ENCODE measurements around the gene MRPL34.

The MRPL34 gene

GRCh38 chr19:17348700-17349099, 43.0 kb downstream of the MRPL34 start:
- no peaks in the 10 kb centered on the region for H3K36me3 ChIP-seq (ENCODE audit: control insufficient read depth, insufficient read depth, low read length)
- peaks cover 4% of the 10 kb centered on the region; the same call in 1 of the 2 replicates for H3K4me1 ChIP-seq (ENCODE audit: control insufficient read depth, insufficient read depth, low read length)
- peak overlapping the region; percentile 84 for H3K27ac ChIP-seq (ENCODE audit: low read depth, low read length)
- H3K9me3 ChIP-seq (ENCODE audit: control insufficient read depth, insufficient read depth, low read length) = no peaks in the 10 kb centered on the region
- peak overlapping the region; percentile 50; the same call in 1 of the 2 replicates for H3K9ac ChIP-seq (ENCODE audit: low read depth, low read length)
- peak overlapping the region; percentile 36; the same call in 1 of the 2 replicates for H3K4me3 ChIP-seq (ENCODE audit: low read depth, low read length)
- H3K27me3 ChIP-seq (ENCODE audit: control insufficient read depth, insufficient read depth, low read length) = no peaks in the 10 kb centered on the region

GRCh38 chr19:17351815-17352435, 46.3 kb downstream of the MRPL34 start:
- H3K9ac ChIP-seq (ENCODE audit: low read depth, low read length) = no peak overlapping the region
- H3K9me3 ChIP-seq (ENCODE audit: control insufficient read depth, insufficient read depth, low read length) = no peaks in the 10 kb centered on the region
- H3K36me3 ChIP-seq (ENCODE audit: control insufficient read depth, insufficient read depth, low read length) = no peaks in the 10 kb centered on the region
- H3K4me3 ChIP-seq (ENCODE audit: low read depth, low read length) = no peak overlapping the region
- H3K27me3 ChIP-seq (ENCODE audit: control insufficient read depth, insufficient read depth, low read length) = no peaks in the 10 kb centered on the region
- H3K4me1 ChIP-seq (ENCODE audit: control insufficient read depth, insufficient read depth, low read length) = peaks cover 4% of the 10 kb centered on the region; the same call in 1 of the 2 replicates
- H3K27ac ChIP-seq (ENCODE audit: low read depth, low read length) = no peak overlapping the region

GRCh38 chr19:17352608-17353280, 47.1 kb downstream of the MRPL34 start:
- Histone ChIP-seq H3K9ac (ENCODE audit: low read depth, low read length) (no peak overlapping the region), H3K27me3 (ENCODE audit: control insufficient read depth, insufficient read depth, low read length) (no peaks in the 10 kb centered on the region), H3K36me3 (ENCODE audit: control insufficient read depth, insufficient read depth, low read length) (no peaks in the 10 kb centered on the region), H3K4me3 (ENCODE audit: low read depth, low read length) (no peak overlapping the region), H3K9me3 (ENCODE audit: control insufficient read depth, insufficient read depth, low read length) (no peaks in the 10 kb centered on the region), H3K4me1 (ENCODE audit: control insufficient read depth, insufficient read depth, low read length) (peaks cover 4% of the 10 kb centered on the region; the same call in 1 of the 2 replicates), H3K27ac (ENCODE audit: low read depth, low read length) (no peak overlapping the region)

- H3K36me3 ChIP-seq (ENCODE audit: control insufficient read depth, insufficient read depth, low read length) = no peaks in the 10 kb centered on the region
- H3K4me1 ChIP-seq (ENCODE audit: control insufficient read depth, insufficient read depth, low read length) = peaks cover 4% of the 10 kb centered on the region; the same call in 1 of the 2 replicates
- no peaks in the 10 kb centered on the region for H3K9me3 ChIP-seq (ENCODE audit: control insufficient read depth, insufficient read depth, low read length)
- no peak overlapping the region for H3K9ac ChIP-seq (ENCODE audit: low read depth, low read length)
- H3K27me3 ChIP-seq (ENCODE audit: control insufficient read depth, insufficient read depth, low read length) = no peaks in the 10 kb centered on the region
- no peak overlapping the region for H3K27ac ChIP-seq (ENCODE audit: low read depth, low read length)
- no peak overlapping the region for H3K4me3 ChIP-seq (ENCODE audit: low read depth, low read length)
These were observed 47.7 kb downstream of the MRPL34 start for GRCh38 chr19:17353386-17353785.
